CD14-positive monocyte (primary cell): ENCODE results near the gene CCDC77. TPM values are rescaled to one million over a fixed set of nuclear protein-coding genes. Genes with fewer than 3 reads are reported as not detected.
"Not testable (repeated sequence)": the region's sequence is repeated elsewhere in the genome, so short reads cannot be mapped to it uniquely, and the experiment has no call there.

Source experiments
- DNase-seq, 3 donors: peaks; one replicate each; pipeline ENCODE4 v3.0.0-alpha.2; 2011 to 2022
- H2AFZ ChIP-seq: 2 replicates; pipeline ENCODE4 v1.6.0; 2012; ENCODE audit warnings: mild to moderate bottlenecking, low read depth, low read length, inconsistent platforms; ENCODE audit not compliant: insufficient read depth, poor library complexity, severe bottlenecking
- H3K27ac ChIP-seq, 2 donors: 1 replicate in 1 of 2; 2 replicates in 1 of 2; pipeline ENCODE4 v1.5.1; 2012 to 2013; ENCODE audit warnings: low read length in 2 of 2, control low read depth in 1 of 2, inconsistent platforms in 1 of 2, low read depth in 1 of 2, mild to moderate bottlenecking in 1 of 2
- H3K27me3 ChIP-seq, 2 donors: one replicate each; pipeline versions ENCODE4 v1.6.0 to v1.6.1; 2011 to 2013; ENCODE audit warnings: low read length in 2 of 2; ENCODE audit not compliant: control insufficient read depth in 2 of 2, insufficient read depth in 2 of 2
- H3K36me3 ChIP-seq, 2 donors: replicated peaks in 1 of 2; 1 replicate in 1 of 2; 2 replicates in 1 of 2; pipeline versions ENCODE4 v1.5.1 to v1.6.1; 2012 to 2013; ENCODE audit warnings: low read length in 2 of 2, control low read depth in 1 of 2, inconsistent platforms in 1 of 2, mild to moderate bottlenecking in 1 of 2; ENCODE audit not compliant: insufficient read depth in 2 of 2, control insufficient read depth in 1 of 2
- H3K4me1 ChIP-seq, 2 donors: 1 replicate in 1 of 2; 2 replicates in 1 of 2; pipeline versions ENCODE4 v1.5.1 to v1.6.1; 2012 to 2013; ENCODE audit warnings: low read length in 2 of 2, control low read depth in 1 of 2, inconsistent platforms in 1 of 2, mild to moderate bottlenecking in 1 of 2, moderate library complexity in 1 of 2; ENCODE audit not compliant: insufficient read depth in 2 of 2, control insufficient read depth in 1 of 2
- H3K4me2 ChIP-seq: replicated peaks from 2 replicates; pipeline ENCODE3; 2012; ENCODE audit warnings: low read length, moderate library complexity, mild to moderate bottlenecking; ENCODE audit not compliant: poor library complexity, severe bottlenecking; ENCODE audit errors: extremely low read depth
- H3K4me3 ChIP-seq, 3 experiments: fragments of 200-600 bp in 1 of 3; sonication (generic) in 1 of 3; replicated peaks in 1 of 3; 1 replicate in 2 of 3; 2 replicates in 1 of 3; pipeline ENCODE4 v1.5.1; 2011 to 2013; ENCODE audit warnings: low read length in 3 of 3, mild to moderate bottlenecking in 3 of 3, control low read depth in 2 of 3, low read depth in 2 of 3, inconsistent platforms in 1 of 3, moderate library complexity in 1 of 3
- H3K79me2 ChIP-seq: 2 replicates; pipeline ENCODE4 v1.6.0; 2012; ENCODE audit warnings: mild to moderate bottlenecking, control low read depth, inconsistent platforms, low read length, moderate library complexity; ENCODE audit not compliant: insufficient read depth
- H3K9ac ChIP-seq: 2 replicates; pipeline ENCODE4 v1.6.0; 2017; ENCODE audit warnings: low read length, mild to moderate bottlenecking; ENCODE audit not compliant: insufficient read depth, poor library complexity, severe bottlenecking
- H3K9me3 ChIP-seq, 2 donors: replicated peaks in 1 of 2; 1 replicate in 1 of 2; 2 replicates in 1 of 2; pipeline versions ENCODE4 v1.5.1 to v1.6.1; 2012 to 2013; ENCODE audit warnings: low read length in 2 of 2, control low read depth in 1 of 2; ENCODE audit not compliant: control insufficient read depth in 1 of 2, insufficient read depth in 1 of 2
- H4K20me1 ChIP-seq: 2 replicates; pipeline ENCODE4 v1.6.0; 2012; ENCODE audit warnings: mild to moderate bottlenecking, low read length, control low read depth, moderate library complexity; ENCODE audit not compliant: insufficient read depth
- H3K27ac Mint-ChIP-seq, 7 donors: one replicate each; pipeline ENCODE4 v1.8.0; 2020; ENCODE audit warnings: mild to moderate bottlenecking in 7 of 7, mixed read lengths in 7 of 7, moderate library complexity in 6 of 7, inconsistent platforms in 2 of 7
- H3K27me3 Mint-ChIP-seq, 3 donors: one replicate each; pipeline ENCODE4 v1.8.0; 2021 to 2022; ENCODE audit warnings: low read depth in 3 of 3, mild to moderate bottlenecking in 3 of 3, mixed read lengths in 3 of 3, moderate library complexity in 3 of 3, inconsistent platforms in 1 of 3
- H3K36me3 Mint-ChIP-seq, 2 donors: one replicate each; pipeline ENCODE4 v1.8.0; 2020; ENCODE audit warnings: mixed read lengths in 2 of 2, inconsistent platforms in 1 of 2, mild to moderate bottlenecking in 1 of 2
- H3K4me1 Mint-ChIP-seq: one replicate; pipeline ENCODE4 v1.8.0; 2020; ENCODE audit warnings: mild to moderate bottlenecking, mixed read lengths
- H3K4me3 Mint-ChIP-seq, 2 donors: one replicate each; pipeline ENCODE4 v1.8.0; 2020; ENCODE audit warnings: mild to moderate bottlenecking in 2 of 2, mixed read lengths in 2 of 2, moderate library complexity in 1 of 2
- H3K9me3 Mint-ChIP-seq, 7 donors: one replicate each; pipeline ENCODE4 v1.8.0; 2020 to 2022; ENCODE audit warnings: mixed read lengths in 7 of 7, mild to moderate bottlenecking in 6 of 7, moderate library complexity in 6 of 7, inconsistent platforms in 2 of 7
- WGBS: methylation state at CpG from one replicate; pipeline ENCODE4 v1.1.5; 2013; ENCODE audit warnings: missing lambda C conversion rate; ENCODE audit not compliant: insufficient coverage; 5-methylcytosine and 5-hydroxymethylcytosine counted together
- intact Hi-C, 2 donors: fragments of 100-400 bp; cut with micrococcal nuclease; formaldehyde crosslinking; loops; one replicate each; pipeline versions ENCODE4 v1.15.0 to v1.15.1; 2023
- polyA plus RNA-seq, 3 donors: library from polyadenylated mRNA; depleted of rRNA in 1 of 3; unstranded in 2 of 3; stranded (reverse) in 1 of 3; fragments of 300-500 nt in 2 of 3; fragments of >200 nt in 1 of 3; fragmentation: Illumina TruSeq in 2 of 3; gene quantifications; 1 replicate in 2 of 3; 2 replicates in 1 of 3; pipeline ENCODE4 v1.2.3, GENCODE V29; 2012 to 2021
- TF ChIP-seq, protein P1 (sequence below): fragments of 200-600 bp; IDR thresholded peaks from one replicate; pipeline ENCODE4 v1.8.0; 2022; ENCODE audit warnings: antibody characterized with exemption, mild to moderate bottlenecking

Gene CCDC77
- polyA plus RNA-seq, 3 donors, result 4.1 to 7.7 (median 5.1) TPM

DNA sequence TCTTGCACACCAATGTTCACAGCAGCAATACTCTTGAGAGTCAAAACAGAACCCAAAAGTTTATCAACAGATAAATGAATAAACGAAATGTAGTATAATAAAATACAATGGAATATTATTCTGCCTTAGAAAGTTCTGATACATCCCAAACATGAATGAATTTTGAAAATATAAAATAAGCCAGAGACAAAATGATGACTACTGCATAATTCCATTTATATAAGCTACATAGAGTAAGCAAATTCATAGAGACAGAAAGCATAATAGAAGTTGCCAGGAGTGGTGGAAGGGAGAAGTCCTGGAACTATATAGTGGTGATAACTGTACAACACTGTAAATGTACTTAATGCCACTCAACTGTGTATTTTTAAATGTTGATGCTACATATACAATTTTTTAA, 33.5 kb upstream of the CCDC77 start:
- no peak overlapping the region for H3K9ac ChIP-seq
- Mint-ChIP-seq H3K27ac (no peak overlapping the region), H3K36me3 (peaks cover 63 to 80% of the 10 kb centered on the region in 2 donors), H3K4me3 (no peak overlapping the region), H3K27me3 (no peaks in the 10 kb centered on the region), H3K4me1 (no peaks in the 10 kb centered on the region), H3K9me3 (peaks cover 3 to 14% (median 9%) of the 10 kb centered on the region in 7 donors)
- peaks cover 34% of the 10 kb centered on the region for H3K79me2 ChIP-seq
- no peaks in the 10 kb centered on the region for H3K27me3 ChIP-seq
- H3K4me3 ChIP-seq, result no peak overlapping the region
- peaks cover 54 to 71% of the 10 kb centered on the region in 2 donors for H3K36me3 ChIP-seq
- no peaks in the 10 kb centered on the region for H3K4me1 ChIP-seq
- no peak overlapping the region for H3K4me2 ChIP-seq
- DNase-seq, result no peak
- intact Hi-C loops, result no loop called here
- no CpG with 5 or more reads among the region's 1 CpG for WGBS
- TF ChIP-seq, protein P1, sequence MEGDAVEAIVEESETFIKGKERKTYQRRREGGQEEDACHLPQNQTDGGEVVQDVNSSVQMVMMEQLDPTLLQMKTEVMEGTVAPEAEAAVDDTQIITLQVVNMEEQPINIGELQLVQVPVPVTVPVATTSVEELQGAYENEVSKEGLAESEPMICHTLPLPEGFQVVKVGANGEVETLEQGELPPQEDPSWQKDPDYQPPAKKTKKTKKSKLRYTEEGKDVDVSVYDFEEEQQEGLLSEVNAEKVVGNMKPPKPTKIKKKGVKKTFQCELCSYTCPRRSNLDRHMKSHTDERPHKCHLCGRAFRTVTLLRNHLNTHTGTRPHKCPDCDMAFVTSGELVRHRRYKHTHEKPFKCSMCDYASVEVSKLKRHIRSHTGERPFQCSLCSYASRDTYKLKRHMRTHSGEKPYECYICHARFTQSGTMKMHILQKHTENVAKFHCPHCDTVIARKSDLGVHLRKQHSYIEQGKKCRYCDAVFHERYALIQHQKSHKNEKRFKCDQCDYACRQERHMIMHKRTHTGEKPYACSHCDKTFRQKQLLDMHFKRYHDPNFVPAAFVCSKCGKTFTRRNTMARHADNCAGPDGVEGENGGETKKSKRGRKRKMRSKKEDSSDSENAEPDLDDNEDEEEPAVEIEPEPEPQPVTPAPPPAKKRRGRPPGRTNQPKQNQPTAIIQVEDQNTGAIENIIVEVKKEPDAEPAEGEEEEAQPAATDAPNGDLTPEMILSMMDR, result no peak
- peaks cover 65% of the 10 kb centered on the region for H4K20me1 ChIP-seq
- H2AFZ ChIP-seq, result no peak overlapping the region
- no peak overlapping the region for H3K27ac ChIP-seq
- H3K9me3 ChIP-seq, result peaks cover 6 to 8% of the 10 kb centered on the region in 2 donors

DNA sequence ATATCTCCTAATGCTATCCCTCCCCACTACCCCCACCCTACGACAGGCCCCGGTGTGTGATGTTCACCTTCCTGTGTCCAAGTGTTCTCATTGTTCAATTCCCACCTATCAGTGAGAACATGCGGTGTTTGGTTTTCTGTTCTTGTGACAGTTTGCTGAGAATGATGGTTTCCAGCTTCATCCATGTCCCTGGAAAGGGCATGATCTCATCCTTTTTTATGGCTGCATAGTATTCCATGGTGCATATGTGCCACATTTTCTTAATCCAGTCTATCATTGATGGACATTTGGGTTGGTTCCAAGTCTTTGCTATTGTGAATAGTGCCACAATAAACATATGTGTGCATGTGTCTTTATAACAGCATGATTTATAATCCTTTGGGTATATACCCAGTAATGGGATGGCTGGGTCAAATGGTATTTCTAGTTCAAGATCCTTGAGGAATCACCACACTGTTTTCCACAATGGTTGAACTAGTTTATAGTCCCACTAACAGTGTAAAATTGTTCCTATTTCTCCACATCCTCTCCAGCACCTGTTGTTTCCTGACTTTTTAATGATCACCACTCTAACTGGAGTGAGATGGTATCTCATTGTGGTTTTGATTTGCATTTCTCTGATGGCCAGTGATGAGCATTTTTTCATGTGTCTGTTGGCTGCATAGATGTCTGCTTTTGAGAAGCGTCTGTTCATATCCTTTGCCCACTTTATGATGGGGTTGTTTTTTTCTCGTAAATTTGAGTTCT, 30.5 kb upstream of the CCDC77 start:
- H3K9ac ChIP-seq, H3K4me1 ChIP-seq, intact Hi-C loops, H3K27ac Mint-ChIP-seq, H2AFZ ChIP-seq, H3K4me3 ChIP-seq, H3K4me2 ChIP-seq, DNase-seq, H3K27ac ChIP-seq, H3K27me3 Mint-ChIP-seq, H3K4me1 Mint-ChIP-seq, H3K27me3 ChIP-seq, H3K9me3 ChIP-seq, H3K4me3 Mint-ChIP-seq: not testable (repeated sequence)
- H3K36me3 Mint-ChIP-seq, result peaks cover 55 to 74% of the 10 kb centered on the region in 2 donors
- Histone ChIP-seq H3K36me3 (peaks cover 34 to 53% of the 10 kb centered on the region in 2 donors), H4K20me1 (peaks cover 42% of the 10 kb centered on the region), H3K79me2 (peaks cover 15% of the 10 kb centered on the region)
- no CpG with 5 or more reads among the region's 5 CpGs for WGBS
- peaks cover 4 to 18% (median 5%) of the 10 kb centered on the region in 7 donors for H3K9me3 Mint-ChIP-seq
